Measurements from ENCODE around the gene AP1M2. TPM values are rescaled to one million over a fixed set of nuclear protein-coding genes. Genes with fewer than 3 reads are reported as not detected.
A peak's percentile ranks its signal among the peaks of the same experiment; 100 is the strongest.

The AP1M2 gene
- total RNA-seq, 2 donors from 2014 or later: 149 to 172 TPM

- Histone ChIP-seq H3K9ac (ENCODE audit: low read depth in 2 of 2, low read length in 2 of 2) (no peak overlapping the region), H3K27me3 (no peaks in the 10 kb centered on the region), H3K4me3 (no peak overlapping the region), H3K4me1 (peaks cover 9% of the 10 kb centered on the region), H3K27ac (no peak overlapping the region), H3K9me3 (no peaks in the 10 kb centered on the region), H3K36me3 (peaks cover 14% of the 10 kb centered on the region)
- intact Hi-C loops (cut with DNase I): no loop called here
- DNase-seq: no peak
- TF ChIP-seq, protein P1, sequence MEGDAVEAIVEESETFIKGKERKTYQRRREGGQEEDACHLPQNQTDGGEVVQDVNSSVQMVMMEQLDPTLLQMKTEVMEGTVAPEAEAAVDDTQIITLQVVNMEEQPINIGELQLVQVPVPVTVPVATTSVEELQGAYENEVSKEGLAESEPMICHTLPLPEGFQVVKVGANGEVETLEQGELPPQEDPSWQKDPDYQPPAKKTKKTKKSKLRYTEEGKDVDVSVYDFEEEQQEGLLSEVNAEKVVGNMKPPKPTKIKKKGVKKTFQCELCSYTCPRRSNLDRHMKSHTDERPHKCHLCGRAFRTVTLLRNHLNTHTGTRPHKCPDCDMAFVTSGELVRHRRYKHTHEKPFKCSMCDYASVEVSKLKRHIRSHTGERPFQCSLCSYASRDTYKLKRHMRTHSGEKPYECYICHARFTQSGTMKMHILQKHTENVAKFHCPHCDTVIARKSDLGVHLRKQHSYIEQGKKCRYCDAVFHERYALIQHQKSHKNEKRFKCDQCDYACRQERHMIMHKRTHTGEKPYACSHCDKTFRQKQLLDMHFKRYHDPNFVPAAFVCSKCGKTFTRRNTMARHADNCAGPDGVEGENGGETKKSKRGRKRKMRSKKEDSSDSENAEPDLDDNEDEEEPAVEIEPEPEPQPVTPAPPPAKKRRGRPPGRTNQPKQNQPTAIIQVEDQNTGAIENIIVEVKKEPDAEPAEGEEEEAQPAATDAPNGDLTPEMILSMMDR (IDR thresholded peaks at IDR 0.05): no peak
Measured at GRCh38 chr19:10548746-10549276, 38.3 kb downstream of the AP1M2 start.

- Histone ChIP-seq H3K27ac (no peak overlapping the region), H3K4me3 (no peak overlapping the region), H3K9me3 (no peaks in the 10 kb centered on the region), H3K9ac (ENCODE audit: low read depth in 2 of 2, low read length in 2 of 2) (no peak overlapping the region), H3K4me1 (peaks cover 8% of the 10 kb centered on the region), H3K27me3 (no peaks in the 10 kb centered on the region), H3K36me3 (peaks cover 14% of the 10 kb centered on the region)
- intact Hi-C loops (cut with DNase I): no loop called here
- TF ChIP-seq, protein P1 (IDR thresholded peaks at IDR 0.05): no peak
- DNase-seq: no peak
Measured at GRCh38 chr19:10546817-10547216, 40.3 kb downstream of the AP1M2 start.

- TF ChIP-seq, protein P1 (IDR thresholded peaks at IDR 0.05): no peak
- peak overlapping the region; percentile 89 for H3K27ac ChIP-seq
- H3K9me3 ChIP-seq: no peaks in the 10 kb centered on the region
- DNase-seq: peak; percentile 25
- H3K4me3 ChIP-seq: peak overlapping the region; percentile 99
- H3K4me1 ChIP-seq: peaks cover 8% of the 10 kb centered on the region
- no peaks in the 10 kb centered on the region for H3K27me3 ChIP-seq
- intact Hi-C loops (cut with DNase I): no loop called here
- H3K36me3 ChIP-seq: peaks cover 7% of the 10 kb centered on the region
- peak overlapping the region; percentile 86 to 93 for H3K9ac ChIP-seq (ENCODE audit: low read depth in 2 of 2, low read length in 2 of 2)
Measured at GRCh38 chr19:10544753-10545251, 42.3 kb downstream of the AP1M2 start.

GRCh38 chr19:10544242-10544752 is 42.8 kb downstream of the AP1M2 start:
- intact Hi-C loops (cut with DNase I): no loop called here
- TF ChIP-seq, protein P1 (IDR thresholded peaks at IDR 0.05): no peak
- H3K4me1 ChIP-seq: peaks cover 8% of the 10 kb centered on the region
- H3K27me3 ChIP-seq: no peaks in the 10 kb centered on the region
- peak overlapping the region; percentile 99 for H3K4me3 ChIP-seq
- peak overlapping the region; percentile 86 to 93 for H3K9ac ChIP-seq (ENCODE audit: low read depth in 2 of 2, low read length in 2 of 2)
- DNase-seq: peak; percentile 83
- no peaks in the 10 kb centered on the region for H3K9me3 ChIP-seq
- peaks cover 6% of the 10 kb centered on the region for H3K36me3 ChIP-seq
- peak overlapping the region; percentile 89 for H3K27ac ChIP-seq

DNA sequence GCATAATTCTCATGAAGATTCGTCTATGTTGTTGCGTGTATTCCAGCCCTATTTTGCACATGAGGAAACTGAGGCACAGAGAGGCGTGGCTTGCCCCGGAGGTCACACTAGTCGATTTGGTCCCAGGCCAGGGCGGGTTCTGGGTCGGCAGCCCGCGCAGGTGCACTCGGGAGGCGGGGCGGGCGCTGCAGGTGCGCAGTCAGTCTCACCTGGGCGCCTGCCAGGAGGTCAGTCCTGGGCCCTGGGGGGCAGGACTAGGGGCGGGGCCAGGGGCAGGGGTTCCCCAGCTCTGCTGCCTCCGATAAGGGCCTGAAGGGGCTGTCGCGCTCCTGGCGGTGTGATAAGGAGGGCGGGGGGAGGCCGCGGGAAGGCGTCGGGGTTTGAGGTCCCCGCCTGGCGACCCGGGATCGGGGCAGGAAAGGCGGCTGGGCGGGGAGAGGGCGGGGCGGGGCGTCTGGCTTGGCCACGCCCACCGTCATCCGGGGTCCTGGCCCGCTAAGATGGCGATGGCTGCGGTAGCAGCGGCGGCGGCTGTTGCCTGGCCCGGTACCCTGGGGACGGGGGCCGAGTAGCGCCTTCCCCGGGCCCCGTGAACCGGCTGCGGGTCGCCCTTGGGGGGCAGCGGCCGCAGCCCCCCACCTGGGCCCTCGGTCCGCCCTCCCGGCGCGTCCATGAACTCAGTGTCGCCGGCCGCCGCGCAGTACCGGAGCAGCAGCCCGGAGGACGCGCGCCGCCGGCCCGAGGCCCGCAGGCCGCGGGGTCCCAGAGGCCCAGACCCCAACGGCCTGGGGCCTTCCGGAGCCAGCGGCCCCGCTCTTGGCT is 43.5 kb downstream of the AP1M2 start, which contains the start of gene ATG4D:
ATG4D (plus strand) TSS at position 485 of the 822 bp plus-strand sequence; CDS start at position 672, 187 bp downstream.
- Histone ChIP-seq H3K27me3 (no peaks in the 10 kb centered on the region), H3K4me3 (peak within 1 kb of the TSS; percentile 99), H3K9ac (ENCODE audit: low read depth in 2 of 2, low read length in 2 of 2) (peak within 1 kb of the TSS; percentile 86 to 93), H3K27ac (peak within 1 kb of the TSS; percentile 89), H3K9me3 (no peaks in the 10 kb centered on the region), H3K4me1 (peaks cover 8% of the 10 kb centered on the region), H3K36me3 (peaks cover 6% of the 10 kb centered on the region)
- peak; percentile 94 for DNase-seq
- TF ChIP-seq, protein P1 (IDR thresholded peaks at IDR 0.05): no peak
- intact Hi-C loops (cut with DNase I): no loop called here
